Pancreas (tissue), 10 donors: ENCODE measurements around the gene NUAK2. TPM values are rescaled to one million over a fixed set of nuclear protein-coding genes. Genes with fewer than 3 reads are reported as not detected.
A peak's percentile ranks its signal among the peaks of the same experiment; 100 is the strongest.

ENCODE experiments used
- ATAC-seq, 4 donors: fragments of 200-7000 bp; cut with Tn5 transposase; one replicate each; pipeline versions ENCODE4 v1.8.0 to v1.9.1; 2020; ENCODE audit warnings: mild to moderate bottlenecking in 4 of 4, moderate library complexity in 4 of 4
- DNase-seq, 6 donors: peaks; one replicate each; pipeline ENCODE4 v3.0.0-alpha.2; 2020
- FAIRE-seq: peaks from 2 replicates; lab custom pipeline; 2012; peaks lifted over from hg19 to GRCh38; lab: Jason Lieb, UNC
- H3K27ac ChIP-seq, 4 donors: fragments of 200-600 bp; sonication (generic); 1 replicate in 3 of 4; 2 replicates in 1 of 4; pipeline versions ENCODE4 v1.5.0 to v1.8.0; 2020
- H3K27me3 ChIP-seq, 4 donors: fragments of 200-600 bp; one replicate each; pipeline ENCODE4 v1.8.0; 2021
- H3K36me3 ChIP-seq, 3 donors: fragments of 200-600 bp; sonication (generic) in 1 of 3; one replicate each; pipeline versions ENCODE4 v1.5.0 to v1.8.0; 2020 to 2021
- H3K4me1 ChIP-seq, 3 donors: fragments of 200-600 bp; one replicate each; pipeline ENCODE4 v1.8.0; 2021
- H3K4me3 ChIP-seq, 4 donors: fragments of 200-600 bp; sonication (generic) in 2 of 4; one replicate each; pipeline versions ENCODE4 v1.5.0 to v1.8.0; 2020 to 2021
- H3K9me3 ChIP-seq, 4 donors: fragments of 200-600 bp; one replicate each; pipeline ENCODE4 v1.8.0; 2021
- WGBS, 2 donors: extraction: QIAGEN DNeasy Blood & Tissue Kit; methylation state at CpG; one replicate each; pipeline ENCODE4 v1.1.7; 2013; 5-methylcytosine and 5-hydroxymethylcytosine counted together
- intact Hi-C, 3 donors: fragments of 100-400 bp; cut with DNase I; formaldehyde crosslinking; loops; one replicate each; pipeline versions ENCODE4 v1.11.1 to v1.14.2; 2022
- polyA plus RNA-seq, 2 donors: library from polyadenylated mRNA; stranded (reverse); fragments of 200-250 nt; gene quantifications; one replicate each; pipeline ENCODE4 v1.2.3, GENCODE V29; 2013
- total RNA-seq, 6 donors: library from RNA; stranded (reverse); fragmentation: NEBNext Ultra II Directional in 4 of 6; extraction: Animal tissue kit (Norgen Biotek cat#: 25700) in 4 of 6; gene quantifications; one replicate each; pipeline versions ENCODE4 v1.2.1 to v1.2.4, GENCODE V29; 2021 to 2023
- TF ChIP-seq, protein P1 (sequence below), 4 donors: fragments of 200-600 bp; sonication (generic) in 3 of 4; IDR thresholded peaks; one replicate each; pipeline versions ENCODE4 v1.5.0 to v1.8.0; 2021; ENCODE audit warnings: antibody characterized with exemption in 4 of 4
- donor health status: healthy with polysubstance abuse.
- donor health status: DM: no; HTN: no; CAD: no; lungs with moderate emphysema.
- donor health status: DM: no; HTN: no; CAD: no.
- donor health status: control.
- donor health status: control.
- donor health status: Bipolar disorder and iron deficiency.
- donor health status: DM: yes; HTN: yes; CAD: no.
- donor health status: DM: no; HTN: no; CAD: no.
- donor health status: DM: no; HTN: no; CAD: no.
- donor health status: DM: yes; HTN: yes; CAD: no.

The NUAK2 gene
- total and polyA plus RNA-seq, 8 donors: 6.3 to 14.4 (median 8.6) TPM

DNA sequence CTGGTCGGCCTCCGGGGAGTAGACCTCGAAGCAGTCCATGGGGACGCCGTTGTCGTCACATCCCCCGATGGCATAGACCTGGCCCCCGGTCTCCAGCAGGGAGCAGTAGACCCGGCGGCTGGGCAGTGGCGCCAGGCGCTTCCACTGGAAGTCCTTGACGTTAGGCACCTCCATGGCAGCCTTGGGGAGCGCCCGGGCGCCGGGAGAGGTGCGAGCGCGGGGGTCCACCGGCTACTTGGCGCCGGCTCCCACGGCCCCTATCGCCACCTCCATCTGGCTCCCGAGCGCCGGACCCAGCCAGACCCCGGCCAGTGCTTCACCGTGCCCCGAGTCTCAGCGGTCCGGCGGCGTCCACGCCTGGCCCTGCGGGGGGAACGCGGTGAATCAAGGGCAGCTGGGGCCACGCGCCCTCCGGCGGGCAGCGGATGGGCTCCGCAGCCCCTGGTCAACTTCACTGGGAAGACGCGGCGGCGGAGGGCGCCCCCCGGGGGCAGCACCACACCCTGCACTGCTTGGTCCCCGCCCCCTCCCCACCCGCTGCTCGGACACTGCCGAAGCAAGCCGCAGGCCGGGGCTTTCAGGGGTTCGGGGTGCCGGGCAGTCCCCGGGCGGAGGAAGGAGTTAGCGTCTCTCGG is 22.0 kb upstream of the NUAK2 start:
- FAIRE-seq: no peak
- Histone ChIP-seq H3K27ac (no peak overlapping the region), H3K9me3 (no peaks in the 10 kb centered on the region), H3K27me3 (no peaks in the 10 kb centered on the region), H3K4me1 (peaks cover 0 to 10% (median 9%) of the 10 kb centered on the region in 3 donors), H3K36me3 (no peaks in the 10 kb centered on the region), H3K4me3 (peak overlapping the region in 3 of 4 donors; percentile 18 to 46 (median 23))
- TF ChIP-seq, protein P1, sequence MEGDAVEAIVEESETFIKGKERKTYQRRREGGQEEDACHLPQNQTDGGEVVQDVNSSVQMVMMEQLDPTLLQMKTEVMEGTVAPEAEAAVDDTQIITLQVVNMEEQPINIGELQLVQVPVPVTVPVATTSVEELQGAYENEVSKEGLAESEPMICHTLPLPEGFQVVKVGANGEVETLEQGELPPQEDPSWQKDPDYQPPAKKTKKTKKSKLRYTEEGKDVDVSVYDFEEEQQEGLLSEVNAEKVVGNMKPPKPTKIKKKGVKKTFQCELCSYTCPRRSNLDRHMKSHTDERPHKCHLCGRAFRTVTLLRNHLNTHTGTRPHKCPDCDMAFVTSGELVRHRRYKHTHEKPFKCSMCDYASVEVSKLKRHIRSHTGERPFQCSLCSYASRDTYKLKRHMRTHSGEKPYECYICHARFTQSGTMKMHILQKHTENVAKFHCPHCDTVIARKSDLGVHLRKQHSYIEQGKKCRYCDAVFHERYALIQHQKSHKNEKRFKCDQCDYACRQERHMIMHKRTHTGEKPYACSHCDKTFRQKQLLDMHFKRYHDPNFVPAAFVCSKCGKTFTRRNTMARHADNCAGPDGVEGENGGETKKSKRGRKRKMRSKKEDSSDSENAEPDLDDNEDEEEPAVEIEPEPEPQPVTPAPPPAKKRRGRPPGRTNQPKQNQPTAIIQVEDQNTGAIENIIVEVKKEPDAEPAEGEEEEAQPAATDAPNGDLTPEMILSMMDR (IDR thresholded peaks at IDR 0.05): no peak
- intact Hi-C loops: no loop called here
- 13 to 14% methylated on average over 27 to 63 of the region's 63 CpGs for WGBS, 2 donors
- ATAC-seq: peak; percentile 19 to 59 (median 42)
- peak in 2 of 6 donors; percentile 56 to 85 for DNase-seq

DNA sequence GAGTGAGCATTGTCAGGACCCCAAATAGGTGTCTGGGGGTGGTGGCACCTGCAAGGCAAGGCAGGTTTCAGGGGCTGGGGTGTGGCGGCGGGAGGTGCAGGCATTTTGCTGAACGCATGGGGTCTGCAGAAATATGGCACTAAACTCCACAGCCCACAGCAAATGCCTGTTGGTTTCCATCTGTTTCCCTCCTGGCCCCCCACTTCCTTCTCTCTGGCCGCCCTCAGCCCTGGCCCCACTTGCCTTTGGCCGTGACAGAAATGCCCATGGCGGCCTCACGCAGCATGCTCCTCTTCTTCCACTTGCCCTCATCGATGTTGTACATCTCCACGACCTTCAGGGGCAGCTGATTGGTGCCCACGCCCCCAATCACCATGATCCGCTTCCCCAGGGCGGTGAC is 21.4 kb upstream of the NUAK2 start:
- Histone ChIP-seq H3K4me1 (peaks cover 0 to 10% (median 9%) of the 10 kb centered on the region in 3 donors), H3K27ac (no peak overlapping the region), H3K27me3 (no peaks in the 10 kb centered on the region), H3K9me3 (no peaks in the 10 kb centered on the region), H3K4me3 (peak overlapping the region in 1 of 4 donors; percentile 46), H3K36me3 (no peaks in the 10 kb centered on the region)
- 87 to 89% methylated on average over 11 to 12 of the region's 12 CpGs for WGBS, 2 donors
- FAIRE-seq: no peak
- DNase-seq: peak in 1 of 6 donors; percentile 32
- TF ChIP-seq, protein P1 (IDR thresholded peaks at IDR 0.05): no peak
- ATAC-seq: no peak
- intact Hi-C loops: no loop called here

DNA sequence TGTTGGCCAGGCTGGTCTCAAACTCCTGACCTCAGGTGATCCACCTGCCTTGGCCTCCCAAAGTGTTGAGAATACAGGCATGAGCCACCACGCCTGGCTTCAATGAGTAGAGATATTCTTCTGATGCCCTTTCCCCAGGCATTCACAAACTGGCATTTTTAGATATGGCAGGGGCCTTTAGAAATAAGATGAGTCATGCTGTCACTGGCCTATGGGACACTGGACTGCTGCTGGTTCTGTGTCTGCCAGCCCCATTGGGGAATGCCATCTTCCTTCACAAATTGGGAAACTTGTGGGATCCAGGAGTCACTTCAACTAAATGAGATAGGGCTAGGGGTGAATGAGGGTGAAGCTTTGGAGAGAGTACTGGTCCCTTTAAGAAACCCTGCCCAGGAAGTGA is 19.1 kb upstream of the NUAK2 start:
- H3K4me3 ChIP-seq: no peak overlapping the region
- DNase-seq (no peak), ATAC-seq (no peak), FAIRE-seq (no peak)
- no peaks in the 10 kb centered on the region for H3K27me3 ChIP-seq
- H3K36me3 ChIP-seq: no peaks in the 10 kb centered on the region
- no peak overlapping the region for H3K27ac ChIP-seq
- TF ChIP-seq, protein P1 (IDR thresholded peaks at IDR 0.05): no peak
- WGBS, 2 donors: 89 to 90% methylated on average over 1 of the region's 1 CpG
- no peaks in the 10 kb centered on the region for H3K9me3 ChIP-seq
- intact Hi-C loops: no loop called here
- H3K4me1 ChIP-seq: peaks cover 0 to 10% (median 9%) of the 10 kb centered on the region in 3 donors

DNA sequence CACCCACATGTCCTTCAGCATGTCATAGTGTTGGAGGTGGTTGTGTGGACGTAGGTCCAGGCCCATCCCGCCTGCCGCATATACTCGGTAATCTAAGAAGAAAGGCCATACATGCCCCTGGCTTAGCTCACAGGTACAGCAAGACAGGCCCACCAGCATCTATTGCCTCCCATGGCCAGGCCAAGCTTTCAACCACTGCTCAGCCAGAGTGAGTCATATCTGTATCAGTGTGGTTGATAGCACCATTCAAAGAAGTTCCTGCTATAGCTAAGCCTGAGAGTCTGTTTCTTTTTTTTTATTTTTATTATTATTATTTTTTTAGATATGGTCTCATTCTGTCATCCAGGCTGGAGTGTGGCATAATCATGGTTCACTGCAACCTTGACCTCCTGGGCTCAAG is 18.2 kb upstream of the NUAK2 start:
- ATAC-seq (no peak), FAIRE-seq (no peak), DNase-seq (peak in 1 of 6 donors; percentile 33)
- no peaks in the 10 kb centered on the region for H3K27me3 ChIP-seq
- WGBS, 2 donors: 86 to 92% methylated on average over 1 to 4 of the region's 4 CpGs
- H3K27ac ChIP-seq: no peak overlapping the region
- H3K4me1 ChIP-seq: peaks cover 0 to 10% (median 9%) of the 10 kb centered on the region in 3 donors
- no peaks in the 10 kb centered on the region for H3K36me3 ChIP-seq
- TF ChIP-seq, protein P1 (IDR thresholded peaks at IDR 0.05): no peak
- intact Hi-C loops: loop anchor here in 2 of 3 donors (5.0 to 10.0 kb wide), 6 partner anchors 88 to 305 kb away; no protein-coding TSS in a partner anchor
- no peaks in the 10 kb centered on the region for H3K9me3 ChIP-seq
- H3K4me3 ChIP-seq: no peak overlapping the region

DNA sequence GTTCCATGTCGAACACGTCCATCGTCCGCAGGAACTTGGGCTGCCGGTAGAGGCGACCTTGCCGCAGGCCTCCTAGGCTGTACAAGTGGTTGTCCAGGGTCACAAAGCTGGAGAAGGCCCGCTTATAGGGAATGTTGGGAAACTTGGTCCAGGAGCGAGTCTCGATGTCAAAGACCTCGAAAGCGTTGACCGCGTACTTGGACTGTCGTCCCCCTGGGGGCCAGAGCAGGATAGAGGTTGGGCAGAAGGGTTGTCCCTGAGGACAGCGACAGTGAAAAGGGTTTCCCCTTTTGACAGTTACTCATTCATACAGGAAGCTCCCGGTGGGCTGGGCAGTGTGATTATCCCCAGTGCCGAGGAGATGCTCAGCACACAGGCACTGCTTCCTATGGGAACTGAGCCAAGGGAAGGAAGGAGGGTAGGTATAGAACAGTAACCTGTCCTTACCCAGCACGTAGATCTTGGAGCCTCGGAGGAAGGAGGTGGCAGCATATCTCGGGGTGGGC is 17.7 kb upstream of the NUAK2 start:
- H3K4me3 ChIP-seq: no peak overlapping the region
- H3K36me3 ChIP-seq: no peaks in the 10 kb centered on the region
- no peak for ATAC-seq
- no peaks in the 10 kb centered on the region for H3K9me3 ChIP-seq
- TF ChIP-seq, protein P1 (IDR thresholded peaks at IDR 0.05): no peak
- 86% methylated on average over 21 of the region's 21 CpGs for WGBS, 2 donors
- FAIRE-seq: no peak
- DNase-seq: peak in 1 of 6 donors; percentile 25
- intact Hi-C loops: loop anchor here in 2 of 3 donors (5.0 to 10.0 kb wide), 6 partner anchors 88 to 306 kb away; no protein-coding TSS in a partner anchor
- no peak overlapping the region for H3K27ac ChIP-seq
- peaks cover 0 to 7% (median 7%) of the 10 kb centered on the region in 3 donors for H3K4me1 ChIP-seq
- no peaks in the 10 kb centered on the region for H3K27me3 ChIP-seq
